Measurements from ENCODE around the gene SIRPB2.

GRCh38 chr20:1526896-1527295, 35.7 kb upstream of the SIRPB2 start:
- TF ChIP-seq CTCF (IDR thresholded peaks at IDR 0.05; ENCODE audit: insufficient read depth, low read length, poor library complexity, severe bottlenecking) (no peak), EZH2phosphoT487 (conservative IDR thresholded peaks at IDR 0.05; ENCODE audit: low read length) (no peak)
